ENCODE results near the gene RFNG. TPM values are rescaled to one million over a fixed set of nuclear protein-coding genes. Genes with fewer than 3 reads are reported as not detected.
A peak's percentile ranks its signal among the peaks of the same experiment; 100 is the strongest.

Gene RFNG
- total and polyA plus RNA-seq, 2 donors from 2014 or later: 29.8 to 47.3 TPM

GRCh38 chr17:82031885-82032627 lies 19.6 kb downstream of the RFNG start:
- H3K4me1 ChIP-seq (ENCODE audit: control insufficient read depth in 2 of 3, insufficient read depth in 2 of 3, low read depth in 1 of 3, low read length in 3 of 3): peaks cover 0 to 24% (median 0%) of the 10 kb centered on the region in 3 donors
- no peak for TF ChIP-seq CTCF (IDR thresholded peaks at IDR 0.05; ENCODE audit: borderline replicate concordance, extremely low read depth, insufficient read depth)
- no peak for FAIRE-seq
- no peak overlapping the region for H3K27ac ChIP-seq (ENCODE audit: low read depth in 2 of 2, low read length in 2 of 2)
- H3K9ac ChIP-seq (ENCODE audit: low read length in 3 of 3): peak overlapping the region in 1 of 3 donors; percentile 12
- no peaks in the 10 kb centered on the region for H3K9me3 ChIP-seq (ENCODE audit: control insufficient read depth in 2 of 3, insufficient read depth in 1 of 3, low read length in 3 of 3)
- peaks cover 0 to 7% (median 0%) of the 10 kb centered on the region in 3 donors for H3K36me3 ChIP-seq (ENCODE audit: control insufficient read depth in 2 of 3, insufficient read depth in 3 of 3, low read length in 3 of 3)
- DNase-seq: peak in 2 of 5 donors; percentile 54 to 81
- intact Hi-C loops (cut with DNase I): loop anchor here (10.0 kb wide), 1 partner anchor 123 kb away; no protein-coding TSS in a partner anchor
- H3K4me3 ChIP-seq (ENCODE audit: low read length in 3 of 3): no peak overlapping the region
- no peaks in the 10 kb centered on the region for H3K27me3 ChIP-seq (ENCODE audit: control insufficient read depth, insufficient read depth, low read length)

- Histone ChIP-seq H3K9ac (ENCODE audit: low read length in 3 of 3) (peak within 1 kb of the TSS in 1 of 3 donors; percentile 12), H3K36me3 (ENCODE audit: control insufficient read depth in 2 of 3, insufficient read depth in 3 of 3, low read length in 3 of 3) (peaks cover 0 to 7% (median 0%) of the 10 kb centered on the region in 3 donors), H3K27ac (ENCODE audit: low read depth in 2 of 2, low read length in 2 of 2) (no peak within 1 kb of the TSS), H3K9me3 (ENCODE audit: control insufficient read depth in 2 of 3, insufficient read depth in 1 of 3, low read length in 3 of 3) (no peaks in the 10 kb centered on the region), H3K4me1 (ENCODE audit: control insufficient read depth in 2 of 3, insufficient read depth in 2 of 3, low read depth in 1 of 3, low read length in 3 of 3) (peaks cover 0 to 21% (median 0%) of the 10 kb centered on the region in 3 donors), H3K4me3 (ENCODE audit: low read length in 3 of 3) (peak within 1 kb of the TSS in 1 of 3 donors; percentile 41), H3K27me3 (ENCODE audit: control insufficient read depth, insufficient read depth, low read length) (no peaks in the 10 kb centered on the region)
- DNase-seq: peak in 1 of 5 donors; percentile 71
- intact Hi-C loops (cut with DNase I): loop anchor here (10.0 kb wide), 1 partner anchor 123 kb away; no protein-coding TSS in a partner anchor
- FAIRE-seq: no peak
- no peak for TF ChIP-seq CTCF (IDR thresholded peaks at IDR 0.05; ENCODE audit: borderline replicate concordance, extremely low read depth, insufficient read depth)
These were observed 20.2 kb downstream of the RFNG start, which contains the start of gene RAC3 for GRCh38 chr17:82031303-82031884. Gene RAC3 (plus strand): TSS chr17:82031678. CDS start chr17:82031762, 84 bp downstream.

- intact Hi-C loops (cut with DNase I): loop anchor here (10.0 kb wide), 1 partner anchor 124 kb away; no protein-coding TSS in a partner anchor
- no peak for FAIRE-seq
These were observed 20.9 kb downstream of the RFNG start for GRCh38 chr17:82030470-82031302.

More at GRCh38 chr17:82030470-82031302, 20.9 kb downstream of the RFNG start:
- H3K9me3 ChIP-seq (ENCODE audit: control insufficient read depth in 2 of 3, insufficient read depth in 1 of 3, low read length in 3 of 3): no peaks in the 10 kb centered on the region
- H3K4me3 ChIP-seq (ENCODE audit: low read length in 3 of 3): peak overlapping the region in 1 of 3 donors; percentile 41
- peaks cover 0 to 7% (median 0%) of the 10 kb centered on the region in 3 donors for H3K36me3 ChIP-seq (ENCODE audit: control insufficient read depth in 2 of 3, insufficient read depth in 3 of 3, low read length in 3 of 3)
- H3K27me3 ChIP-seq (ENCODE audit: control insufficient read depth, insufficient read depth, low read length): no peaks in the 10 kb centered on the region
- no peak overlapping the region for H3K27ac ChIP-seq (ENCODE audit: low read depth in 2 of 2, low read length in 2 of 2)
- H3K4me1 ChIP-seq (ENCODE audit: control insufficient read depth in 2 of 3, insufficient read depth in 2 of 3, low read depth in 1 of 3, low read length in 3 of 3): peaks cover 0 to 18% (median 0%) of the 10 kb centered on the region in 3 donors
- no peak overlapping the region for H3K9ac ChIP-seq (ENCODE audit: low read length in 3 of 3)
- TF ChIP-seq CTCF (IDR thresholded peaks at IDR 0.05; ENCODE audit: borderline replicate concordance, extremely low read depth, insufficient read depth): peak; percentile 99
- peak; percentile 83 to 94 (median 90) for DNase-seq
